ENCODE results near the gene ZNF853.

DNA sequence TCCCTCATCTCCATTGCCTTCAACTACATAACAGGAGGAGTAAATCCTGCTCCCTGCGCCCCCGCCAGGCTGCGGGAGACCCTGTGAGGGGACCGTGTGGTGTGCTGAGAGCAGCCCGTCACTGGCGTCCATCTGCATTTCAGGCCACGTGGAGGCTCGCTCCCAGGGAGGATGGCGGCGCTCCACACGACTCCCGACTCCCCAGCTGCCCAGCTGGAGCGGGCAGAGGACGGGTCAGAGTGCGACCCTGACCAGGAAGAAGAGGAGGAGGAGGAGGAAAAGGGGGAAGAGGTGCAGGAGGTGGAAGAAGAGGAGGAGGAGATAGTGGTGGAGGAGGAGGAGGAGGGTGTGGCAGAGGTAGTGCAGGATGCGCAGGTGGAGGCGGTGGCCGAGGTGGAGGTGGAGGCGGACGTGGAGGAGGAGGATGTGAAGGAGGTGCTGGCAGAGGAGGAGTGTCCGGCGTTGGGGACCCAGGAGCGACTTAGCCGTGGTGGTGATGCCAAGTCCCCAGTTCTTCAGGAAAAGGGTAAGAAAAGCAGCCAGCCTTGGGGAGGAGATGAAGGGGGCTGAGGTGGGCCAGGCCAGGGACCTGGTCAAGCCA is 26.9 kb downstream of the ZNF853 start:
- TF ChIP-seq, protein P1, sequence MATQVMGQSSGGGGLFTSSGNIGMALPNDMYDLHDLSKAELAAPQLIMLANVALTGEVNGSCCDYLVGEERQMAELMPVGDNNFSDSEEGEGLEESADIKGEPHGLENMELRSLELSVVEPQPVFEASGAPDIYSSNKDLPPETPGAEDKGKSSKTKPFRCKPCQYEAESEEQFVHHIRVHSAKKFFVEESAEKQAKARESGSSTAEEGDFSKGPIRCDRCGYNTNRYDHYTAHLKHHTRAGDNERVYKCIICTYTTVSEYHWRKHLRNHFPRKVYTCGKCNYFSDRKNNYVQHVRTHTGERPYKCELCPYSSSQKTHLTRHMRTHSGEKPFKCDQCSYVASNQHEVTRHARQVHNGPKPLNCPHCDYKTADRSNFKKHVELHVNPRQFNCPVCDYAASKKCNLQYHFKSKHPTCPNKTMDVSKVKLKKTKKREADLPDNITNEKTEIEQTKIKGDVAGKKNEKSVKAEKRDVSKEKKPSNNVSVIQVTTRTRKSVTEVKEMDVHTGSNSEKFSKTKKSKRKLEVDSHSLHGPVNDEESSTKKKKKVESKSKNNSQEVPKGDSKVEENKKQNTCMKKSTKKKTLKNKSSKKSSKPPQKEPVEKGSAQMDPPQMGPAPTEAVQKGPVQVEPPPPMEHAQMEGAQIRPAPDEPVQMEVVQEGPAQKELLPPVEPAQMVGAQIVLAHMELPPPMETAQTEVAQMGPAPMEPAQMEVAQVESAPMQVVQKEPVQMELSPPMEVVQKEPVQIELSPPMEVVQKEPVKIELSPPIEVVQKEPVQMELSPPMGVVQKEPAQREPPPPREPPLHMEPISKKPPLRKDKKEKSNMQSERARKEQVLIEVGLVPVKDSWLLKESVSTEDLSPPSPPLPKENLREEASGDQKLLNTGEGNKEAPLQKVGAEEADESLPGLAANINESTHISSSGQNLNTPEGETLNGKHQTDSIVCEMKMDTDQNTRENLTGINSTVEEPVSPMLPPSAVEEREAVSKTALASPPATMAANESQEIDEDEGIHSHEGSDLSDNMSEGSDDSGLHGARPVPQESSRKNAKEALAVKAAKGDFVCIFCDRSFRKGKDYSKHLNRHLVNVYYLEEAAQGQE (IDR thresholded peaks at IDR 0.05; ENCODE audit: insufficient read depth in 1 of 2, low read depth in 2 of 2, low read length in 1 of 2), result no peak
- TF ChIP-seq, protein P2, sequence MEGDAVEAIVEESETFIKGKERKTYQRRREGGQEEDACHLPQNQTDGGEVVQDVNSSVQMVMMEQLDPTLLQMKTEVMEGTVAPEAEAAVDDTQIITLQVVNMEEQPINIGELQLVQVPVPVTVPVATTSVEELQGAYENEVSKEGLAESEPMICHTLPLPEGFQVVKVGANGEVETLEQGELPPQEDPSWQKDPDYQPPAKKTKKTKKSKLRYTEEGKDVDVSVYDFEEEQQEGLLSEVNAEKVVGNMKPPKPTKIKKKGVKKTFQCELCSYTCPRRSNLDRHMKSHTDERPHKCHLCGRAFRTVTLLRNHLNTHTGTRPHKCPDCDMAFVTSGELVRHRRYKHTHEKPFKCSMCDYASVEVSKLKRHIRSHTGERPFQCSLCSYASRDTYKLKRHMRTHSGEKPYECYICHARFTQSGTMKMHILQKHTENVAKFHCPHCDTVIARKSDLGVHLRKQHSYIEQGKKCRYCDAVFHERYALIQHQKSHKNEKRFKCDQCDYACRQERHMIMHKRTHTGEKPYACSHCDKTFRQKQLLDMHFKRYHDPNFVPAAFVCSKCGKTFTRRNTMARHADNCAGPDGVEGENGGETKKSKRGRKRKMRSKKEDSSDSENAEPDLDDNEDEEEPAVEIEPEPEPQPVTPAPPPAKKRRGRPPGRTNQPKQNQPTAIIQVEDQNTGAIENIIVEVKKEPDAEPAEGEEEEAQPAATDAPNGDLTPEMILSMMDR (IDR thresholded peaks at IDR 0.05), result no peak
- no peak for TF ChIP-seq POLR2AphosphoS5 (IDR thresholded peaks at IDR 0.05; ENCODE audit: low read depth, low read length)
- no peak for TF ChIP-seq TCF7L2 (IDR thresholded peaks at IDR 0.05; ENCODE audit: low read depth, low read length)
- no peak for TF ChIP-seq SIN3A (IDR thresholded peaks at IDR 0.05; ENCODE audit: borderline replicate concordance, insufficient read depth, low read depth, low read length)
